ENCODE measurements around the gene FAM13C.

- TF ChIP-seq POLR2AphosphoS5 (IDR thresholded peaks at IDR 0.05; ENCODE audit: low read depth, low read length), result no peak
- TF ChIP-seq CTCF (IDR thresholded peaks at IDR 0.05), result no peak
- TF ChIP-seq FOSL2 (IDR thresholded peaks at IDR 0.05; ENCODE audit: borderline replicate concordance, low read depth), result no peak
- no peak for TF ChIP-seq PBX3 (IDR thresholded peaks at IDR 0.05)
- no peak for TF ChIP-seq REST (IDR thresholded peaks at IDR 0.05; ENCODE audit: low read depth, low read length)
- no peak for TF ChIP-seq JUND (IDR thresholded peaks at IDR 0.05)
- no peak for TF ChIP-seq NFIC (IDR thresholded peaks at IDR 0.05; ENCODE audit: borderline replicate concordance)
- TF ChIP-seq NRF1 (IDR thresholded peaks at IDR 0.05; ENCODE audit: low read depth, low read length), result no peak
- TF ChIP-seq TAF1 (IDR thresholded peaks at IDR 0.05; ENCODE audit: borderline replicate concordance, low read depth, low read length), result no peak
- TF ChIP-seq TEAD4 (IDR thresholded peaks at IDR 0.05; ENCODE audit: borderline replicate concordance, insufficient read depth), result no peak
- no peak for TF ChIP-seq YY1 (IDR thresholded peaks at IDR 0.05; ENCODE audit: low read depth)
These were observed 51.3 kb downstream of the FAM13C start for GRCh38 chr10:59311025-59311424.
